Activated CD8-positive, alpha-beta T cell treated with anti-CD3 and anti-CD28 coated beads for 36 hours (primary cell): ENCODE data around the gene PTGS1. TPM values are rescaled to one million over a fixed set of nuclear protein-coding genes. Genes with fewer than 3 reads are reported as not detected.

Experiments
- ATAC-seq: fragments of 200-7000 bp; cut with Tn5 transposase; one replicate; pipeline ENCODE4 v1.10.0; 2021; ENCODE audit warnings: mild to moderate bottlenecking, moderate library complexity
- CTCF ChIA-PET: fragments of 350-600 bp; sonication (Branson Sonifier 250); formaldehyde crosslinking; loops from one replicate; lab custom pipeline; 2021; ENCODE audit warnings: antibody characterized with exemption; lab: Charles Lee
- POLR2A ChIA-PET: fragments of 350-600 bp; sonication (Branson Sonifier 250); formaldehyde crosslinking; loops from one replicate; lab custom pipeline; 2021; ENCODE audit warnings: antibody characterized with exemption; lab: Charles Lee
- DNase-seq: peaks from one replicate; pipeline ENCODE4 v3.0.0-alpha.2; 2020
- H3K27ac Mint-ChIP-seq: one replicate; pipeline ENCODE4 v1.8.0; 2021; ENCODE audit warnings: mild to moderate bottlenecking, mixed read lengths
- H3K27me3 Mint-ChIP-seq: one replicate; pipeline ENCODE4 v1.8.0; 2021; ENCODE audit warnings: mixed read lengths
- H3K36me3 Mint-ChIP-seq: one replicate; pipeline ENCODE4 v1.8.0; 2021; ENCODE audit warnings: low read depth, mixed read lengths
- H3K4me1 Mint-ChIP-seq: one replicate; pipeline ENCODE4 v1.8.0; 2021; ENCODE audit warnings: low read depth, mixed read lengths
- H3K4me3 Mint-ChIP-seq: one replicate; pipeline ENCODE4 v1.8.0; 2021; ENCODE audit warnings: mild to moderate bottlenecking, moderate library complexity, mixed read lengths
- H3K9me3 Mint-ChIP-seq: one replicate; pipeline ENCODE4 v1.8.0; 2021; ENCODE audit warnings: mixed read lengths
- intact Hi-C: fragments of 100-400 bp; cut with micrococcal nuclease; formaldehyde crosslinking; loops from one replicate; pipeline ENCODE4 v1.10.0; 2022
- total RNA-seq, 2 experiments: library from RNA; stranded (reverse); gene quantifications; one replicate each; pipeline ENCODE4 v1.2.3, GENCODE V29; 2021
- TF ChIP-seq, protein P1 (sequence below): fragments of 200-600 bp; IDR thresholded peaks from one replicate; pipeline ENCODE4 v1.8.0; 2022; ENCODE audit warnings: antibody characterized with exemption, mild to moderate bottlenecking

The PTGS1 gene
- total RNA-seq, 2 experiments from 2014 or later, result 0.23 TPM; not detected in 1

DNA sequence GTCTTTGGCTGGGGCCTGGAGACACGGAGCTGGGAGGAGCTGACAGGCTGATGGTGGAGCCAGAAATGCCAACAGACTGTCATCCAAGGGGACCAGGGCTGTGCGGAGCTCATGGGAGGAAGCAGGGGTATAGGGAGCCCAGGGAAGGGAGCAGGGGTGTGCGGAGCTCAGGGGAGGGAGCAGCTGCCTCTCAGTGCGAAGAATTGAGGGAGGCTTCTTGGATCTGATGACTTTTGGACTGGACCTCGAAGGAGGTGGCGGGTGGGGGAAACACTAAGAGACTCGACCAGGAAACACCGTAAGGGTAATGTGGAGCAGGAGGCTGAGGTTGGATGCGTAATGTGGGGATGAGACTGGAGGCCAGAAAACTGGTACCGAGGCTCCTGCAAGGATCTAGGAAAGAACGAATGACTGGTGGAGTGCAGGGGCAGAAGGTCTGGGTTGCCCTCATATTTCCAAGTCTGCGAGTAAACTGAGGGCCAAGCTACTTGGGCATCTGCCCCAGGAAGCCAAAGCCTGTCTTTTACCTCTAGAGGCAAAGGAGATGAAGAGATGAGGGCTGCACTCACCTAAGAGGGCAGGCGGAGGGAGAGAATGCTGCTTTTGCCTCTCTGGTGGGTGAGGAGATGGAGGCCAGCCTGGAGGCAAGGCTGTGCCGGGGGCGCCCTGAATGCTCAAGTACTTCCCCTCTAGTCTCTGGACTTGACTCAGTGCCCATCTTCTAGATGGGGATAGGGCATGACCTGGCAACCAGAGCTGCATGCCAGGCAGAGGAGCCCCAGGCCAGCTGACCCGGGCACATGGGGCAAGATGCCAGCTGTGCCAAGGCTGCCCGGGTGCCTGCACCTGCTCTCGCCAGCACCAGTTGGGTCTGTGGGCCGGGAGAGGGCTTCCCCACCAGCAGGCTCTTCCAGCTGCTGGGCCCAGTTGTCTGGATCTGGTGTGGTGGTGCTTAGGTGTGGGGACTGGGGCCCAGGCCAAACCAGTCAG is 2.3 kb downstream of the PTGS1 start:
- intact Hi-C loops, result loop anchor here (10.0 kb wide), 1 partner anchor 82 kb away; no protein-coding TSS in a partner anchor
- Mint-ChIP-seq H3K4me1 (peaks cover 7% of the 10 kb centered on the region), H3K4me3 (no peak overlapping the region), H3K27me3 (peaks cover 27% of the 10 kb centered on the region), H3K36me3 (no peaks in the 10 kb centered on the region), H3K9me3 (peaks cover 4% of the 10 kb centered on the region), H3K27ac (no peak overlapping the region)
- ATAC-seq, result no peak
- TF ChIP-seq, protein P1, sequence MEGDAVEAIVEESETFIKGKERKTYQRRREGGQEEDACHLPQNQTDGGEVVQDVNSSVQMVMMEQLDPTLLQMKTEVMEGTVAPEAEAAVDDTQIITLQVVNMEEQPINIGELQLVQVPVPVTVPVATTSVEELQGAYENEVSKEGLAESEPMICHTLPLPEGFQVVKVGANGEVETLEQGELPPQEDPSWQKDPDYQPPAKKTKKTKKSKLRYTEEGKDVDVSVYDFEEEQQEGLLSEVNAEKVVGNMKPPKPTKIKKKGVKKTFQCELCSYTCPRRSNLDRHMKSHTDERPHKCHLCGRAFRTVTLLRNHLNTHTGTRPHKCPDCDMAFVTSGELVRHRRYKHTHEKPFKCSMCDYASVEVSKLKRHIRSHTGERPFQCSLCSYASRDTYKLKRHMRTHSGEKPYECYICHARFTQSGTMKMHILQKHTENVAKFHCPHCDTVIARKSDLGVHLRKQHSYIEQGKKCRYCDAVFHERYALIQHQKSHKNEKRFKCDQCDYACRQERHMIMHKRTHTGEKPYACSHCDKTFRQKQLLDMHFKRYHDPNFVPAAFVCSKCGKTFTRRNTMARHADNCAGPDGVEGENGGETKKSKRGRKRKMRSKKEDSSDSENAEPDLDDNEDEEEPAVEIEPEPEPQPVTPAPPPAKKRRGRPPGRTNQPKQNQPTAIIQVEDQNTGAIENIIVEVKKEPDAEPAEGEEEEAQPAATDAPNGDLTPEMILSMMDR, result no peak
- DNase-seq, result no peak
- CTCF ChIA-PET, result interaction anchor here (1.1 kb wide), 1 partner anchor 275 kb away, joined by 4 read pairs; no protein-coding TSS in a partner anchor
- POLR2A ChIA-PET, result no interaction called here

DNA sequence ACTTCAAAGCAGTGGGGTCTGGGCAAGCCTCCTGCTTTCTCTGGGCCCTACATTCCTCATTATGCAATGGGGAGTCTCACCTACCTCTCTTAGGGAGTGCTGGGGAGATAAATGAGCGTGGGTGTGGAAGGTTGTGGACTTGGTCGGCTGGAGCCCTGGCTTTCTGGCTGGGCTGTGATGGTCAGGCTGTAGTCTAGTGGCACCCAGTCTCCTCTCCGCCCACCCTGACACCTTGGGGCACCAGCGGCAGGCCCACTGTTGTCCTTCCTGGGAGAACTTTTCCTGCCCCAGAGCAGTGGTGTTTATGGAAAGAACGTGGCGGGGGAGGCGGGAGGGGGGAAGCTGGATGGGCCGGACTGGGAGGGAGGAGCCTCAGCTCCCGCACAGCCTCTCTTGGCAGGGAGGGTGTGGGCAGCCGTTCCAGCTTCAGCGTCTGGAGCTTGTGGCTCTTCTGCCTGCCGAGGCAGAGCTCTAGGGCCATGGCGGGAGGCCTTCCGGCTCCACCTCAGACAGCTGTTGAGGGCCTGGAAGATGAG is 4.1 kb downstream of the PTGS1 start:
- TF ChIP-seq, protein P1, result no peak
- Mint-ChIP-seq H3K4me3 (no peak overlapping the region), H3K4me1 (peaks cover 7% of the 10 kb centered on the region), H3K9me3 (peaks cover 9% of the 10 kb centered on the region), H3K36me3 (no peaks in the 10 kb centered on the region), H3K27ac (no peak overlapping the region), H3K27me3 (peaks cover 23% of the 10 kb centered on the region)
- intact Hi-C loops, result loop anchor here (10.0 kb wide), 1 partner anchor 80 kb away; no protein-coding TSS in a partner anchor
- DNase-seq, result no peak
- ChIA-PET CTCF (no interaction called here), POLR2A (no interaction called here)
- no peak for ATAC-seq

DNA sequence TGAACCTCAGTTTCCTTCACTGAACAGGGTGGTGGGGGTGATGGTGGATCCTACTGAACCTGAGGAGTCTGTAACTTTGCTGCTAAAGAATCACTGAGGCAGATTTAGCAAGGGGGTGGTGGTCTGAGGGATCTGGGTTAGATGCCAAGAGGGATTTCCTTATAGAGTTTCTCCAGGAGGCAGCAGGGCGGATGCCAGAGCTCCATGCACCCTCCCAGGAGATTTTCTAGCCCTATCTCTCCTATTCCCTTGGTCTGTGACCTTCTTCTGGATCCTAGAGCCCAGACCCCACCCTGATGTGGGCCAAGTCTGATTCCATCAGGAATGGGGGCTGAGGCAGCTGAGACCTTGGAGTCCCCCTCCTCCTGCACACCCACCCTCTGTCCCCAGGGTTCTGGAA is 6.0 kb downstream of the PTGS1 start:
- CTCF ChIA-PET, result no interaction called here
- peaks cover 14% of the 10 kb centered on the region for H3K27me3 Mint-ChIP-seq
- no peak overlapping the region for H3K4me3 Mint-ChIP-seq
- H3K27ac Mint-ChIP-seq, result no peak overlapping the region
- ATAC-seq (no peak), DNase-seq (no peak)
- TF ChIP-seq, protein P1, result no peak
- H3K9me3 Mint-ChIP-seq, result peaks cover 10% of the 10 kb centered on the region
- POLR2A ChIA-PET, result no interaction called here
- intact Hi-C loops, result loop anchor here (10.0 kb wide), 1 partner anchor 78 kb away; no protein-coding TSS in a partner anchor
- H3K4me1 Mint-ChIP-seq, result no peaks in the 10 kb centered on the region
- no peaks in the 10 kb centered on the region for H3K36me3 Mint-ChIP-seq

DNA sequence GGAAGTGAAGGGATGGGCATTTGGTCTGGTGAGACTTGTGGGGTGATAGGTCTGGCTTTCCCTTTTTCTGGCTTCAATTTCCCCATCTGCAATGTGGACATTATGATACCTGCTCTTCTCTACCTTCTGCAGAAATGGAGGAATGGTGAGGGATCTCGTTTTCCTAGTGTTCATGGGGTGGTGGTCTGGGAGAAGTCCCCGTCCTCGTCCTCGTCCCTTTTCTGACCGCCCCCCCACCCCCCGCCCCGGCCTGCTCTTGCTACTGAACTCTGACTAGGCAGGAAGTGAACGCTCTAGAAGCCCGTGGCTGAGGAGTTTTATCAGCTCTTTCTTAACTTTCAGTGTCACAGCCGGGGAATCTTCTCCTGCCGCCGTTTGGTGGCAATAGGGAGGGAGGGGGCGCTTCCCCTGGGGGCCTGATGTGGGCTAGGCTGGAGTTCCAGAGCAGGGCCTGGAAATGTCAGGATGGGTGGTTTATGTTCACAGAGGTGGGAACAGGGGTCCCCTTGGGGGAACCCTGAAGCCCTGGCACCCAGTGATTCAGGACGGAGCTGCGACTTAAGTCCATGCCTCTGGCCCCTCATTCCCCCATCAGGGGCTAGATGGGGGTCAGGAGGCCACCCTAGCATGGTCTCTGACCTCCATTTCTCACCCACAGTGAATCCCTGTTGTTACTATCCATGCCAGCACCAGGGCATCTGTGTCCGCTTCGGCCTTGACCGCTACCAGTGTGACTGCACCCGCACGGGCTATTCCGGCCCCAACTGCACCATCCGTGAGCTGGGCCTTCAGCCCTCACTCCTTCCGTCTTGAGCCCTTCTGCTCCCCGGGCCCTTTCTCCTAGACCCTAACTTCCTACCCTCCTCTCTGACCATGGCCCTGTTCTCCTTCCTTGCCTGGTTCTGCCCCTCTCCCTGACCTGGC is 6.7 kb downstream of the PTGS1 start:
- CTCF ChIA-PET, result interaction anchor here (0.8 to 1.1 kb wide), 2 partner anchors 11 to 86 kb away, joined by 3 to 4 read pairs; no protein-coding TSS in a partner anchor

More for the DNA sequence above, 6.7 kb downstream of the PTGS1 start:
- intact Hi-C loops, result loop anchor here (10.0 kb wide), 1 partner anchor 77 kb away; no protein-coding TSS in a partner anchor
- TF ChIP-seq, protein P1, result no peak
- Mint-ChIP-seq H3K36me3 (no peaks in the 10 kb centered on the region), H3K27me3 (peaks cover 9% of the 10 kb centered on the region), H3K27ac (no peak overlapping the region), H3K4me3 (no peak overlapping the region), H3K4me1 (no peaks in the 10 kb centered on the region), H3K9me3 (peaks cover 10% of the 10 kb centered on the region)
- ATAC-seq (no peak), DNase-seq (no peak)
- POLR2A ChIA-PET, result no interaction called here
